CD4-positive, CD25-positive, alpha-beta regulatory T cell (primary cell): ENCODE data around the gene KRT12. TPM values are rescaled to one million over a fixed set of nuclear protein-coding genes. Genes with fewer than 3 reads are reported as not detected.
"Not testable (repeated sequence)": the region's sequence is repeated elsewhere in the genome, so short reads cannot be mapped to it uniquely, and the experiment has no call there.

Source experiments
- ATAC-seq, 2 donors: fragments of 150-1000 bp; cut with Tn5 transposase; one replicate each; pipeline ENCODE4 v1.10.0; 2021; ENCODE audit warnings: low read depth in 2 of 2, moderate number of reproducible peaks in 2 of 2, moderate library complexity in 1 of 2
- DNase-seq, 3 donors: peaks; one replicate each; pipeline versions ENCODE4 v3.0.0 to v3.0.0-alpha.2; 2012 to 2022; ENCODE audit warnings: mixed read lengths in 1 of 3
- H3K27ac ChIP-seq: one replicate; pipeline ENCODE4 v1.7.0; 2013; ENCODE audit warnings: mild to moderate bottlenecking, low read length; ENCODE audit not compliant: insufficient read depth, poor library complexity, severe bottlenecking
- H3K27me3 ChIP-seq: one replicate; pipeline ENCODE4 v1.7.0; 2013; ENCODE audit warnings: low read length; ENCODE audit not compliant: control insufficient read depth, insufficient read depth
- H3K36me3 ChIP-seq: one replicate; pipeline ENCODE4 v1.7.0; 2013; ENCODE audit warnings: mild to moderate bottlenecking, low read length, moderate library complexity; ENCODE audit not compliant: control insufficient read depth, insufficient read depth
- H3K4me1 ChIP-seq: 2 replicates; pipeline ENCODE4 v1.7.0; 2013; ENCODE audit warnings: mild to moderate bottlenecking, low read length; ENCODE audit not compliant: insufficient read depth, control insufficient read depth, poor library complexity, severe bottlenecking
- H3K4me3 ChIP-seq: one replicate; pipeline ENCODE4 v1.7.0; 2013; ENCODE audit warnings: low read depth, mild to moderate bottlenecking, low read length, moderate library complexity
- H3K9me3 ChIP-seq, 2 experiments: 1 replicate in 1 of 2; 2 replicates in 1 of 2; pipeline ENCODE4 v1.7.0; 2013; ENCODE audit warnings: low read length in 2 of 2, mild to moderate bottlenecking in 1 of 2, moderate library complexity in 1 of 2; ENCODE audit not compliant: control insufficient read depth in 2 of 2
- H3K27ac Mint-ChIP-seq, 3 donors: one replicate each; pipeline ENCODE4 v1.8.0; 2020 to 2022; ENCODE audit warnings: mild to moderate bottlenecking in 3 of 3, mixed read lengths in 3 of 3, moderate library complexity in 2 of 3
- H3K27me3 Mint-ChIP-seq: one replicate; pipeline ENCODE4 v1.8.0; 2022; ENCODE audit warnings: mild to moderate bottlenecking, mixed read lengths
- H3K36me3 Mint-ChIP-seq: one replicate; pipeline ENCODE4 v1.8.0; 2020; ENCODE audit warnings: mixed read lengths
- H3K4me1 Mint-ChIP-seq, 4 donors: one replicate each; pipeline ENCODE4 v1.8.0; 2020 to 2022; ENCODE audit warnings: mixed read lengths in 4 of 4, mild to moderate bottlenecking in 1 of 4
- H3K4me3 Mint-ChIP-seq, 4 donors: one replicate each; pipeline ENCODE4 v1.8.0; 2020 to 2022; ENCODE audit warnings: mild to moderate bottlenecking in 4 of 4, mixed read lengths in 4 of 4, moderate library complexity in 3 of 4
- H3K9me3 Mint-ChIP-seq, 7 donors: one replicate each; pipeline ENCODE4 v1.8.0; 2020 to 2022; ENCODE audit warnings: mixed read lengths in 7 of 7, mild to moderate bottlenecking in 3 of 7, moderate library complexity in 2 of 7
- polyA plus RNA-seq, 4 donors: library from polyadenylated mRNA; unstranded; fragments of 300-500 nt; fragmentation: Illumina TruSeq; gene quantifications; one replicate each; pipeline ENCODE4 v1.2.3, GENCODE V29; 2021
- total RNA-seq: library from RNA; stranded (reverse); gene quantifications from one replicate; pipeline ENCODE4 v1.2.3, GENCODE V29; 2022

KRT12 gene
- total and polyA plus RNA-seq, 5 donors from 2014 or later: not detected

GRCh38 chr17:40862985-40863733, 3.9 kb downstream of the KRT12 start:
- H3K36me3 Mint-ChIP-seq: no peaks in the 10 kb centered on the region
- peaks cover 0 to 1% (median 0%) of the 10 kb centered on the region in 7 donors for H3K9me3 Mint-ChIP-seq
- H3K27ac ChIP-seq: no peak overlapping the region
- no peaks in the 10 kb centered on the region for H3K4me1 Mint-ChIP-seq
- no peak overlapping the region for H3K4me3 Mint-ChIP-seq
- no peaks in the 10 kb centered on the region for H3K4me1 ChIP-seq
- H3K27me3 Mint-ChIP-seq: peaks cover 41% of the 10 kb centered on the region
- ATAC-seq: no peak
- no peaks in the 10 kb centered on the region for H3K36me3 ChIP-seq
- H3K27me3 ChIP-seq: no peaks in the 10 kb centered on the region
- H3K27ac Mint-ChIP-seq: no peak overlapping the region
- no peak overlapping the region for H3K4me3 ChIP-seq
- DNase-seq: peak in 1 of 3 donors; percentile 6
- H3K9me3 ChIP-seq: no peaks in the 10 kb centered on the region

- DNase-seq (no peak), ATAC-seq (no peak)
- Histone ChIP-seq H3K9me3 (no peaks in the 10 kb centered on the region), H3K36me3 (no peaks in the 10 kb centered on the region), H3K27me3 (no peaks in the 10 kb centered on the region), H3K27ac (no peak overlapping the region), H3K4me1 (peaks cover 3% of the 10 kb centered on the region), H3K4me3 (no peak overlapping the region)
- Mint-ChIP-seq H3K27me3 (peaks cover 40% of the 10 kb centered on the region), H3K36me3 (no peaks in the 10 kb centered on the region), H3K9me3 (peaks cover 0 to 1% (median 0%) of the 10 kb centered on the region in 7 donors), H3K4me1 (peaks cover 2 to 9% (median 3%) of the 10 kb centered on the region in 4 donors), H3K4me3 (no peak overlapping the region), H3K27ac (no peak overlapping the region)
These were observed 7.5 kb downstream of the KRT12 start for GRCh38 chr17:40859536-40859935.

GRCh38 chr17:40858667-40859066, 8.4 kb downstream of the KRT12 start:
- ATAC-seq, H3K36me3 Mint-ChIP-seq, H3K9me3 ChIP-seq, H3K36me3 ChIP-seq, H3K27ac Mint-ChIP-seq, H3K4me1 Mint-ChIP-seq, H3K9me3 Mint-ChIP-seq, H3K27ac ChIP-seq, H3K4me3 Mint-ChIP-seq, H3K27me3 ChIP-seq, H3K4me3 ChIP-seq, H3K4me1 ChIP-seq, DNase-seq: not testable (repeated sequence)
- H3K27me3 Mint-ChIP-seq: peaks cover 40% of the 10 kb centered on the region

GRCh38 chr17:40857535-40857934, 9.5 kb downstream of the KRT12 start:
- Mint-ChIP-seq H3K4me1 (peaks cover 2 to 9% (median 3%) of the 10 kb centered on the region in 4 donors), H3K4me3 (no peak overlapping the region), H3K9me3 (peaks cover 0 to 1% (median 0%) of the 10 kb centered on the region in 7 donors), H3K27ac (peak overlapping the region in 1 of 3 donors; percentile 76), H3K27me3 (peaks cover 42% of the 10 kb centered on the region), H3K36me3 (no peaks in the 10 kb centered on the region)
- Histone ChIP-seq H3K4me1 (peaks cover 3% of the 10 kb centered on the region), H3K27me3 (peaks cover 2% of the 10 kb centered on the region), H3K27ac (no peak overlapping the region), H3K9me3 (no peaks in the 10 kb centered on the region), H3K4me3 (no peak overlapping the region), H3K36me3 (no peaks in the 10 kb centered on the region)
- ATAC-seq (no peak), DNase-seq (no peak)

GRCh38 chr17:40854175-40854814, 12.7 kb downstream of the KRT12 start:
- Mint-ChIP-seq H3K27me3 (peaks cover 35% of the 10 kb centered on the region), H3K27ac (no peak overlapping the region), H3K9me3 (peaks cover 0 to 1% (median 0%) of the 10 kb centered on the region in 7 donors), H3K4me3 (no peak overlapping the region), H3K4me1 (peaks cover 2 to 9% (median 3%) of the 10 kb centered on the region in 4 donors), H3K36me3 (no peaks in the 10 kb centered on the region)
- Histone ChIP-seq H3K4me1 (peaks cover 3% of the 10 kb centered on the region), H3K4me3 (no peak overlapping the region), H3K27ac (no peak overlapping the region), H3K36me3 (no peaks in the 10 kb centered on the region), H3K27me3 (peaks cover 13% of the 10 kb centered on the region), H3K9me3 (no peaks in the 10 kb centered on the region)
- ATAC-seq (no peak), DNase-seq (no peak)

- Histone ChIP-seq H3K4me1 (peaks cover 3% of the 10 kb centered on the region), H3K9me3 (no peaks in the 10 kb centered on the region), H3K27ac (no peak overlapping the region), H3K27me3 (peaks cover 16% of the 10 kb centered on the region), H3K36me3 (no peaks in the 10 kb centered on the region), H3K4me3 (no peak overlapping the region)
- ATAC-seq (no peak), DNase-seq (no peak)
- H3K27me3 Mint-ChIP-seq: peaks cover 46% of the 10 kb centered on the region
- H3K9me3 Mint-ChIP-seq: no peaks in the 10 kb centered on the region
- peaks cover 2 to 6% (median 3%) of the 10 kb centered on the region in 4 donors for H3K4me1 Mint-ChIP-seq
- no peak overlapping the region for H3K27ac Mint-ChIP-seq
- no peaks in the 10 kb centered on the region for H3K36me3 Mint-ChIP-seq
- no peak overlapping the region for H3K4me3 Mint-ChIP-seq
These were observed 14.7 kb downstream of the KRT12 start for GRCh38 chr17:40852364-40852763.

GRCh38 chr17:40850293-40850972, 16.6 kb downstream of the KRT12 start:
- Histone ChIP-seq H3K4me1 (no peaks in the 10 kb centered on the region), H3K27ac (no peak overlapping the region), H3K4me3 (no peak overlapping the region), H3K36me3 (no peaks in the 10 kb centered on the region), H3K9me3 (no peaks in the 10 kb centered on the region), H3K27me3 (peaks cover 24% of the 10 kb centered on the region)
- Mint-ChIP-seq H3K27me3 (peaks cover 42% of the 10 kb centered on the region), H3K27ac (no peak overlapping the region), H3K36me3 (no peaks in the 10 kb centered on the region), H3K9me3 (no peaks in the 10 kb centered on the region), H3K4me1 (no peaks in the 10 kb centered on the region), H3K4me3 (no peak overlapping the region)
- ATAC-seq (no peak), DNase-seq (no peak)
